Stimulated activated CD4-positive, alpha-beta T cell treated with anti-CD3 and anti-CD28 coated beads, TNF-alpha, amount 100 ng/mL, for 4 hours (primary cell): ENCODE data around the gene ADAMTSL1.

ENCODE experiments used
- DNase-seq, 3 experiments: peaks; one replicate each; pipeline ENCODE4 v3.0.0-alpha.2; 2020; ENCODE audit warnings: low read depth in 3 of 3

Gene ADAMTSL1

DNA sequence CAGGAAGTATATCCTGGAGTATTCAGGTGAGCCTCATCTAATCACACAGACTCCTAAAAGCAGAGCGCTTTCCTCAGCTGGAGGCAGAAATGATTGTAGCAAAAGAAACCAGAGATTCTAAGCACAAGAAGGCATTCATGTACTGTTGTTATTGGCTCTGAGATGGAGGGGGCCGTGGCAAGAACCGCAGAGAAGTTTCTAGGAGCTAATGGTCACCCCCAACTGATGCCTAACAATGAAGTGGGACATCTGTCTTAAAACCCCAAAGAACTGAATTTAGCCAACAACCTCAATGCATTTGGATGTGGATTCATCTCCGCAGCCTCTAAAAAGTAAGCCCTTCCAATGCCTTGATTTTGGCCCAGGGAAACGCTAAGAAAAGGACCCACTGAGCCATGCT, 76.3 kb downstream of the ADAMTSL1 start:
- no peak for DNase-seq

DNA sequence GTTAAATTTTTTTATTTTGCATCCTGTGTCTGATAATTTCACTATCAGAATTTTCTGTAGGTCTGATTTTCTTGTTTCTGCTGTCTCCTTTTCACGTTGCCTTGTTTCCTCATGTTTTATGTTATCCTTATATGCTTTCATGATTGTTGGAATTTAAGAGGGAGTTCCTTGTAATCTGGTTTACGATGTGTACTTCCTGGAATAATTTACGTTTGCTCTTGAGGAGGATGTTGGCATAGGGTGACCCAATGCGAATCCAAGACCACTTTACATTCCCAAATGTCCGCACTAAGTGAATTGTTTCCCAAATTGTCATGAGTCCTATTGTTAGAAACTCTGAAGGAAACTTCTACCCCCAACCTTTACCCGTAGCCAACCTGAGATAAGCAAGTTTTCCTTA, 80.3 kb downstream of the ADAMTSL1 start:
- no peak for DNase-seq

DNA sequence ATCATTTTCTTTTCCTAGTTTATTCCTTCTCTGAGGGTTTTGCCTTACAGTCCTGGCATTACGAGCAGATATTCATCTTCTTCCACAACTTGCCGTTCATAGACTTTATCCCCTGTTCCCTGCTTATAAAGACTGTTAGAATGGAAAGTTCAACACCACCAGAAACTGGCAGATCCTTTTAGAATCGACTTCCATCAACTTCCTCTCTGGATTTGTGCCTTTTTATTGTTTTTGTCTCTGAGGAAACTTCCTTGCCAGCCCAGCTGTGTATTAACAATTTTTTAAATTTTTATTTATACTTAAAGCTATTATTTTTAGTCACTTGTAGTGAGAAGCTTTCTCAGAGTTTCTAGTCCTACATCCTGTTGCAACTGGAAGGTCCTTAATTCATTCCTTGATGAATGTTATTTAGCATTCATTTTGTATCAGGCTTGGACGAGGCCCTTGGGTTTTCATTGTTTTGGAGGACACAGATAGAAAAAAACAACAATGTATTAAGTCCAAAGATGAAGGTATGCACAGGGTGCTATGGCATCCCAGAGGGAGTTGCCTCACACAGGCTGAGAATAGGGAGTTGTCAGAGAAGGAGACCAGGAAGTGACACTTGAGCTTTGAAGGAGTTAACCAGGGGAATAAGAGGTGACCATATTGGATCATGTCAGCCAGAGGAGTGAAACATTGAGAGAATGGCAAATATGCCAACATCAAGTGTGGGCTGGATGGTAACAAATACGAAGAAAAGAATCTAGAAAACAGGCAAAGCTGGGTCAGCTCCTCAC, 81.3 kb downstream of the ADAMTSL1 start:
- DNase-seq: no peak

DNA sequence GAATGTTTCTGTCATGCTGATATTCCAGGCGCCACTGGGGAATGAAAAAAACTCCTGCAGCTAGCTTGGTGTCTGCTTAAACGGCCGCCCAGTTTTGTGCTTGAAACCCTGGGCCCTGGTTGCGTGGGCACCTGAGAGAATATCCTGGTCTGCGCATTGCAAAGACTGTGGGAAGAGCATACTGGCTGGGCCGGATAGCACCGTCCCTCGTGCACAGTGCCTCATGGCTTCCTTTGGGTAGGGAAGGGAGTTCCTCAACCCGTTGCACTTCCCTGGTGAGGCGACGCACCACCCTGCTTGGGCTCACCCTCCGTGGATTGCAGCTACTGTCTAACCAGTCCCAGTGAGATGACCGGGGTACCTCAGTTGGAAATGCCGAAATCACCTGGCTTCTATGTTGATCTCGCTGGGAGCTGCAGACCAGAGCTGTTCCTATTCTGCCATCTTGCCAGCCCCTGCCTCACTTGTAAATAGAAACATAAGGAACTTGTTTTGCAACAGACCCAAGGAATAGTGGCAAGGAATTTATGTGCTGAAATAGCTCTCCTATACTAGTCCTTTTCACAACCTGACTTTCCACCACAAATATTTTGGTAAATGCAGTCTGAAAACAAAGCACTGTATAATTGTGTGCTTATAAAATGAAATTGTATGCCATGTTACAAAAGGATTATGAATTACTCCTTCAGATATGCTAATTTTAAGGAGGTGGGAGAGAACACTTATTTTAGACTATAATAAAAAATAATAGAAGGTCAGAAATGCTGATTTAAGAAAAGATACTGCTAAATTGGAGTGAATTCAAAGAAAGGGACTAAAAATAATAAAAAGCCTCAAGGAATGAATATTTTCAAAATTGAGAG, 90.3 kb downstream of the ADAMTSL1 start:
- DNase-seq: no peak

DNA sequence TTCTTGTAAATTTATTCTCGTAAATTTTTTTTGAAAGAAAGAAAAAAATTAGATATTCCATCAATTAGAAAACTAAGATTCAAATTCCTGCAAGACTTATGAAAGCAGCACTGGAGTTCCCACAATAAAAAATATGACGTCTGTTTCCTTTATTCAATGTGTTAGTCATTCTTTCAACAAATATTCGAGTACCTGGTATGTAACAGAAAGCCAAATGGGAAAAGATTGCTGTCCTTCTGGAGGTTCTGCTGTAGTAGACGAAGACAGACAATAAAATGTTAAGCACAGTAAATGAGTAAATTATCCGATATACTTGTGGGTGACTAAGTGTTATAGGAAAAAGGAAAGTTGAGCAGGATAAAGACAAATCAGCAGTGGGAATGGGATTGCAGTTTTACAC, 92.2 kb downstream of the ADAMTSL1 start:
- no peak for DNase-seq

DNA sequence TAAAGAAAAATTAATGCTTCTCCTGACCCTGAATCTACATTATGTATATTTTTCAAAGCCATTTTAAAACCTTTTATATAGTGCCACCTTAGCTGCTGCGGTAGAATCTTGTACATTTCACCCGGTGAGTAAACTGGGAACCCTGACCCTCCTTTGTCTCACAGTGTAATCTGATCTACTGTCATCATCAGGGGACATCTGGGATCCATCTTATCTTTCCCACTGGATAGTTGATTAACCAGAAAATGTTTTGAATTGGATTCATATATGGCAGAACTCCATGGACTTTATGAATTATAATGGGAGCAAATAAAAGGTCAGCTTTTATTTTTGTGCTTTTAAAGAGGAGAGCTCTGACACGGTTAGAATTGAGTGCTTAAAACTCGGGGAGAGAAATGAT, 95.0 kb downstream of the ADAMTSL1 start:
- no peak for DNase-seq

DNA sequence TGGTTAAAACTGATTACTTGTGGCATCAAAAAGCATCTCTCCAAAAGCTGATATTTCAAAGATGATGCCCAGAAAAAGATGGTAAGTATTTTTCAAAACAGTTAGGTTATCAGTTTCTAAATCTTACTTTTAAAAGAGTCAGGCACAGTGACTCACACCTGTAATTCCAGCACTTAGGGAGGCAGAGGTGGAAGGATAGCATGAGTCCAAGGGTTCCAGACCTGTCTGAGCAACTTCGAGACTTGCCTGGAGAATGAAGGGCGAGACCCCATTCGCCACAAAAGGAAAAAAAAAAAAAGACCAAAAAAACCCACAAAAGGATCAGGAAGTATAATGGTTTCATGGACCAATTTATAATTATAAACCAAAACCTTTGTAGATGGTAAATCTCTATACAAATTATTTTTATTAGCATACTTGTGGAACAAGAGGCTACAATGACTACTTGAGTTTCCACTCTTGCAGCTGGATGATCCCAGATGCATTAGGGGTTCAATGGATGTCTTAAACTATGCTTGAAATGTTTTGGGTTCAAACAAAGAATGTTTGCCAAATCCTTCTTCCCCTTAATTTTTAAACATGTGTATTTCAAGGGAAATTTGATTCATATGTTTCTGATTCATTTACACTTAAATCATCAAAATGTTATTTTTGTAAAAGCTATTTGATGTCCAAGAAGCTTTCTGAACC, 96.1 kb downstream of the ADAMTSL1 start:
- no peak for DNase-seq

DNA sequence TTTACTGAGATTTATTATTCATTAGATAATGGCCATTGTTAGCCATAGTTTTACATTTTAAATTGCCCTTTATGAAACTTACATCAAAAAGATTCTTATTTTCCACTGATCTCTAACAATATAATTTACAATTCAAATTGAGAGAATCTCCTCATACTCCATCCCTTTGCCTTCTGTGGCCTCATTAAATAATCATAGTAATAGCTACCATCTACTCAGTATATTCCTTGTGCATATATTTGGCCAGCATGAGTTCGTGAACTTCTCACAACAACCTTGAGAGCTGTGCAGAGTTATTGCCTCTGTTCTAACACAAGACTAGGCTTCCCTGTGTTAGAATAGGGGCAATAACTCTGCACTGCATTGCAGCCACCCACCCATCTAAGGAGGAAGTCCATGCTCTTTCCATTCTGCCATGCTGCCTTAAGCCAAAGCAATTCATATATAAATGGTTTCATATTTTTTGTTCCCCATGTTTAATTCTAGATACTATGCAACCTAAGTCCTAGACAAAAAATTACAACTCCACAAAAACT, 99.1 kb downstream of the ADAMTSL1 start:
- DNase-seq: no peak

DNA sequence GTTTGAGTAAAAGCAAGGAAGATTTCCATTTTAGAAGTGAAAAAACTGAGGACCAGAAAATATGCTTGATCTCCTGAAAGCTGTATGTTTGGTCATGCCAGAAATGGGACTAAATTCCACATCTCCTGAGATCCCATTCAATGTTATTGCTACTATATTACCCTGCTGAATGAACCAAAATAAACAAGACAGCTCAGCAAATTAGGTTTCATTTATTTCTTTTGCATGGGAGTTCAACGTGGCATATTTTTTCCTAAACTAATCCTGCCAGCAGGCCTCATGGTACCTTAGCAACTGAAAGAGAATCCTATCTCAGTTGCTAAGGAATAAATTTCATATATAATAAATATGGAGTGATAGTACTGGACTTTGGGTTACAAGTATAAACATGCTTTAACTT, 101.7 kb downstream of the ADAMTSL1 start:
- no peak for DNase-seq

DNA sequence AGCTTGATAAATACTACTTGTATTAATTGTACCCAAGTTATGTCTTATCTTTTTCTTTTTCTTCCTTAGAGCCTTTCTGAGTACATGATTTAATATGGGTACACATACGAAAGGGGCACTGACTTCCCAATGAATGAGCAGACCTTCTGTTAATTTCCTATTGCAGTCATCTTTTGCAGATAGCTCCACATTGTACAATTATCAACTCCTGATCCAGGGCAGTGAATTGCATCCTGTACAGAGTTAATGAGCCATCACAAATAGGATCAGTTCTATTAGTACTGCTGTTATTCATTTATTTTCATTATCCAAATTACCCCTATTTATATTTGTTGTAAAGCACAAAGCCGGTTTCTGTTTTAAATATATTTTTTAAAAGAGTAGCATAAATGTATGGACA, 105.6 kb downstream of the ADAMTSL1 start:
- no peak for DNase-seq

DNA sequence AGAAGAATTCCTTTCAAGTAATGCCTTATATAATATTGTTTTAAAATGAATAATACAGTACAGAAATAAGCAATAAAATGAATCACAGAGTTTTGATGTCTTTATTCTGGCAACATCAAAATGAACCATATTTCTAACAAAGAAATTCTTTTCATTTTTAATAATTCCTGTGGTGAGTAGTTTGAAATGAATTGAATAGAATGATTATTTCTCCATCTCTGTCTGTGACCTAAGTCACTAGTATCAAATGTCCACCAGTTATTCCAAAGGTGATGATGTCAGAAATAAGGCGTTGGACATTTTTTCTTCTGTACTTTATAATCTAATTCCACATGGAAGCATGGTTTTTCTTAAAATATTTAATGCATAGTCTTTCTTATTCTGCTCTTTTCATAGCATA, 106.2 kb downstream of the ADAMTSL1 start:
- no peak for DNase-seq

DNA sequence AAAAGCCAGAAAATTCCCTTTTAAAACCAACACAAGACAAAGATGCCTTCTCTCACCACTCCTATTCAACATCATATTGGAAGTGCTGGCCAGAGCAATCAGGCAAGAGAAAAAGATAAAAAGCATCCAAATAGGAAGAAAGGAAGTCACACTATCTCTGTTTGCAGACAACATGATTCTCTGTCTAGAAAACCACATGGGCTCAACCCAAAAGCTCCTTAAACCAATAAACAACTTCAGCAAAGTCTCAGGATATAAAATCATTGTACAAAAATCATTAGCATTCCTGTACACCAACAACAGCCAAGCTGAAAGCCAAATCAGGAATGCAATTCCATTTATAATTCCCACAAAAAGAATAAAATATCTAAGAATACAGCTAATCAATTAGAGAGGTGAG, 112.0 kb downstream of the ADAMTSL1 start:
- no peak for DNase-seq

DNA sequence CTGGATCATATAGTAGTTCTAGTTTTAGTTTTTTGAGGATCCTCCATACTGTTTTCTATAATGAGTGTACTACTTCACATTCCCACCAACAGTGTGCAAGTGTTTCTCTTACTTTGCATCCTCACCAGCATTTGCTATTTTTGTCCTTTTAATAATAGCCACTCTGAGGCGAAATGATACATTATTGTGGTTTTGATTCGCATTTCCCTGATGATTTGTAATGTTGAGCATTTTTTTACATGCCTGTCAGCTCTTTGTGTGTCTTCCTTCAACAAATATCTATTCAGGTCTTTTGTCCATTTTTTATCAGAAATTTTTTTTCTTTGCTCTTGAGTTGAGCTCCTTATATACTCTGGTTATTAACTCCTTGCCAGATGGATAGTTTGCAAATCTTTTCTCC, 114.0 kb downstream of the ADAMTSL1 start:
- DNase-seq: no peak

DNA sequence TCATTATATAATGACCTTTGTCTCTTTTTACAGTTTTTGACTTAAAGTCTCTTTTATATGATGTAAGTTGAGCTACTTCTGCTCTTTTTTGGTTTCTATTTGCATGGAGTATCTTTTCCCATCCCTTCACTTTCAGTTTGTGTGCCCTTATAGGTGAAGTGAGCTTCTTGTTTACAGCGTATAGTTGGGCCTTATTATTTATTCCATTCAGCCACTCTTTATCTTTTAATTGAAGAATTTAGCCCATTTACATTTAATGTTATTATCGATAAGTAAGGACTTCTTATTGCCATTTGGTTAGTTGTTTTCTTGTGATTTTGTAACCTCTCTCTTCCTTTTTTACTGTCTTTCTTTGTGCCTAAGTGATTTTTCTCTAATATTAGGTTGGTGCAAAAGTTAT, 117.3 kb downstream of the ADAMTSL1 start:
- DNase-seq: no peak

DNA sequence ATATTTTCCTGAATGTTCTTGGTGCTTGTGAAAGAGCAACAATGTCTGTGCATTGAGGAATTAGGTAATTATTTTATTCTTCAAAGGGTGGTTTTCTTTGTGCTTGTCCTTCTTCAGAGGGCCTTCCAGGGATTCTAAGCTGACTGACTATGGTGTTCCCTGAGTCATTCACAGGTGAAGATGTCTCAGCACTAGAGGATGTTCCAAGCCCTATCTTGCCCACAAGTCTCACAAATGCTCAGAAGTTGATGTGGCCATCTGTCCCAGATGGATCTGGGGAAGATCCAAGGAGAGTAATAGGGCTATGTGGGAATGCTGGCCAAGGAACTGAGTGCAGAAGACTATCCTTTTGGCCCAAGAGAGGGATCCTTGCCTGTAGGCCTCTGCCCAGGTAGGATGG, 120.9 kb downstream of the ADAMTSL1 start:
- DNase-seq: no peak

DNA sequence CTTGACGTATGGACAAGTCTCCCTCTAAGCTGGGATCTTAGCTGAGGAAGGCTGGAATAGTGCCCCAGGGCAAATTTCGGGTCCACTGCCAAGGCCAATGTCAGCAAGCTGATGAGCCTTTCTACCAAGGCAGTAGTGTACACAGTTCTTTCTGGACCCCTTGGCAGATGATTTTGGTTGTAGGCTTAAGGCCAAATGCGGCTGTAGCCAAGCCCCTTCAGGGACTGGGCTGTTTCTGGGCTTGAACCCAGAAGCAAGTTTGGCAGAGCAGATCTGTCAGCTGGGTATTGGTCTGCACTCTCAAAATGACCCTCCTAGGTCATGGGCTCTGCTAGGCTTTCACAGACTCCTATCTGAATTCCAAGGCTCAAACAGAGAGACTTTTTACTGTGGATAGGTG, 121.6 kb downstream of the ADAMTSL1 start:
- no peak for DNase-seq

DNA sequence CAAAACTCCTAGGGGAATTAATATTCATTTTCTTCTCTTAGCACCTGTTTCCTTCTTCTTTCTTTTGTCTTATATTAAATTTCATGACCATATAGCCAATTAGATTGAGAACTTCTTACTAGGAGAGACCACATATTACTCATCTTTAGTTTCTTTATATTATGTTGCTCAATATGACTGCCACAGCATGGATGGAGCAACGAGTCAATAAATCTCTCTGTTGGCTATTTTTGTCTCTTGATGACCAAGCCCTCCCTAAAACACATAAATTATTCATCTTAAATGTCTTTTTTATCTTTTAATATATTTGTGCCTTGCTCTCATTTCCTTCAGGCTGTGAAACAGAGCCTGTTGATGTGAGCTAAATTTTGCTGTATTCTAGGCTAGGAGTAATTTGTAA, 123.0 kb downstream of the ADAMTSL1 start:
- no peak for DNase-seq

DNA sequence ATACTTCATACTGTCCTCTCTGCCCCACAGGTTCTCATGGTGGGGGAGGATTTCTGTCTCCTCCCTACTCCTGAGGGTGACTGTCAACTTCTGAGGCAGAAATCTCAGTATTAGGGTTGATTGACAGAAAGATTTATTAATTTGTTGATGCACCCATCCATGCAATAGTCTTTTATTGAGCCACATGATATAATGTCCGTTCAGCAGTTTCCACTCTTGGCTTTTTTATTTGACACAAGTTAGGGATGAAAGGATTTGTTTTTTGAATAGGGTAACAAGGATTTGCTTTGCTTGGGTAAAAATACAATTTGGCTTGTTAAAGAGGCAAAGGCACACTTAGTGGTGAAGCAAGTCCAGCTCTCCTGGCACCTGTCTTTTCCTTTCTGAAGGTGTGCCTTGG, 125.0 kb downstream of the ADAMTSL1 start:
- no peak for DNase-seq

DNA sequence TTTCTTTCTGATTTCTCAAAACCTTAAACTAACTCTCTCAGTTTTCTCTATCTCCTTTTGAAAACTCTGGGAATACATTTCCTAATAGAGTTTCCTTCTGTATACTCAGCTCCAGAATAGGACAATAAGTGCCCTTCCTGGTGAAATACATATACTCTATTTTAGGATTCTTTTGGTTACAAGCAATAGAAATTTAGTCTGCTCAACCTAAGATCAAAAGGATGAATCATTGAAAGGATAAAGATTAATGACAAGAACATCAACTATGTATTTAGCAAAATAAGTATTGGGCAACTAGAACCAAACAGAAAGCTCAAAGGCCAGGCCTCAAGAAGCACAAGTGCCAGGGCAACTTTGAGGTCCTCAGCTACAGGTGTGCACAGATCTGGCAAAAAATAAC, 127.1 kb downstream of the ADAMTSL1 start:
- no peak for DNase-seq

DNA sequence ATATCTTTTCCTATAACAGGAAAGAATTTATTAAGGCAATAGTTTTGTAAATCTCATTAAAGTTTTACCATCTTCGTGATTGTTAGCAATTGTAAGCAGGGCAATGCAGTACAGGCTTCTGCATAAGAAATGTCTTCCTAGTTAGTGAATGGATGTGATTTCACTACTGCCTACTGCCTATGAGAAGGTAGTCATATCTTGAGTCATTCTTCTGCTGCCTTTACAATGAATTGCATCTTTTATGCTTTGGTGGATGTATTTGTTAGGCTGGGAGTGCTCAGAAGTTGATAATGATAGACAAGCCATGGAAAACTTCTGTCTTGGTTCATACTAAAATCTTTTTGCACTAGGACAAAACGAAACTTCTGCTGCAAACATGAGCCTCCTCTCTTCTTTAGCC, 128.0 kb downstream of the ADAMTSL1 start:
- DNase-seq: no peak

DNA sequence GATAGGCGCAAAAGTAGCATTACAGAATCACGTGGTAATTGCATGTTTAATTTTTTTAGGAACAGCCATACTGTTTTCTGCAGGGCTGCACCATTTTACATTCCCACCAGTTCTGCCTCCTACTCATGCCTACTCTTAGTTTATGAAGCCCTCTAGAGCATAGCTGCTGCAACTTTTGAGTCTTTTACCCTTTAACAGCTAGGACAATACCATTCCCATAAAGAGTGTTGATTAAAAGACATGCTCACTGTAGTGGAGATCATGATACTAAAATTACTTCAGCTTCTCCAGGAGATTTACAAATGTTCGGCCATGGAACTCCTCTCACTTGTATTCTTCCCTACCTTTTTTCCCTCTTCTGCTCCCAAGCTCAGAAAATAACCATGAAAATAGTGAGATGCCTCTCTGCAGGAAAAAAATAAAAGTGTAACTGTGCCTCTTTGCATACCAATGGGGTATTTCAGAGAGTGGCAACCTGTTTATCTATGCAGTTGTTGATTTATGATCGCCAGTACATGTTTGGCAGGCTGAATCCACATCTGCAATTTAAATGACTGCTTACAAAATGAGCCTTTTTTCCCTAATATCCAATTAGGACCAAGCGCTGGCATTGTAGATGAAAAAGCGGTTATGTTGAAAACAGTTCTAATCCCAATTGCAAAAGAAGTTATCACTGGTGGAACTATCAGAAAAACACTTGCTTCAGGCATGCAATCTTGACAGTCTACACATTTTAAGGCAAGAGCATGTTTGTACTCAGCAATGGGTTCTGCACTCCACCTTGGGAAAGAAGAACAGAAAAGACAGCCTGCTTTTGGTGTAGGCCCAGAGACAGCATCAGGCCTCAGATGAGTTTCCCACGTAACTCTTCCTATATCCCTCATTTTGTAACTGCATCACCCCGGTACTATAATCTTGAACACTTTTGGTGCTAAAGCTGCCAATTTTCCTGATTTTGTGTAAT, 131.1 kb downstream of the ADAMTSL1 start:
- DNase-seq: no peak
